Measurements from ENCODE around the gene ASPHD1. TPM values are rescaled to one million over a fixed set of nuclear protein-coding genes. Genes with fewer than 3 reads are reported as not detected.
A peak's percentile ranks its signal among the peaks of the same experiment; 100 is the strongest.

The ASPHD1 gene
- total RNA-seq, 4 donors from 2014 or later, result 0.90 to 5.7 (median 3.9) TPM

- 37 to 41% methylated on average over 21 to 24 of the region's 31 CpGs for whole genome bisulfite sequencing, 2 donors
- Histone ChIP-seq H3K9me3 (no peaks in the 10 kb centered on the region), H3K27me3 (peaks cover 0 to 32% of the 10 kb centered on the region in 2 donors)
These were observed 759 bp downstream of the ASPHD1 start for GRCh38 chr16:29900888-29901606.

GRCh38 chr16:29901607-29901945, 1.3 kb downstream of the ASPHD1 start:
- TF ChIP-seq CTCF (IDR thresholded peaks at IDR 0.05) (no peak), POLR2A (IDR thresholded peaks at IDR 0.05) (no peak), EP300 (IDR thresholded peaks at IDR 0.05) (no peak)
- peaks cover 0 to 28% of the 10 kb centered on the region in 2 donors for H3K27me3 ChIP-seq
- 83 to 86% methylated on average over 12 to 18 of the region's 19 CpGs for WGBS, 2 donors
- no peaks in the 10 kb centered on the region for H3K9me3 ChIP-seq
- DNase-seq (ENCODE audit: low spot score in 2 of 2), result no peak
- no peak overlapping the region for H3K4me3 ChIP-seq
- H3K36me3 ChIP-seq, result peaks cover 0 to 5% (median 0%) of the 10 kb centered on the region in 3 donors
- no peak overlapping the region for H3K27ac ChIP-seq
- peaks cover 0 to 26% (median 4%) of the 10 kb centered on the region in 4 donors for H3K4me1 ChIP-seq

More at GRCh38 chr16:29900888-29901606, 759 bp downstream of the ASPHD1 start:
- Histone ChIP-seq H3K27ac (peak overlapping the region in 3 of 4 donors; percentile 37 to 82 (median 49)), H3K36me3 (no peaks in the 10 kb centered on the region), H3K4me3 (peak overlapping the region; percentile 59 to 76 (median 64)), H3K4me1 (peaks cover 0 to 26% (median 4%) of the 10 kb centered on the region in 4 donors)
- no peak for TF ChIP-seq CTCF (IDR thresholded peaks at IDR 0.05)
- TF ChIP-seq POLR2A (IDR thresholded peaks at IDR 0.05), result no peak
- no peak for TF ChIP-seq EP300 (IDR thresholded peaks at IDR 0.05)
- DNase-seq (ENCODE audit: low spot score in 2 of 2), result no peak

- H3K4me3 ChIP-seq, result no peak overlapping the region
- DNase-seq (ENCODE audit: low spot score in 2 of 2), result no peak
- no peaks in the 10 kb centered on the region for H3K9me3 ChIP-seq
- peaks cover 0 to 26% (median 4%) of the 10 kb centered on the region in 4 donors for H3K4me1 ChIP-seq
- H3K27me3 ChIP-seq, result peaks cover 0 to 8% of the 10 kb centered on the region in 2 donors
- no peak overlapping the region for H3K27ac ChIP-seq
- no peak for TF ChIP-seq EP300 (IDR thresholded peaks at IDR 0.05)
- TF ChIP-seq CTCF (IDR thresholded peaks at IDR 0.05), result no peak
- TF ChIP-seq POLR2A (IDR thresholded peaks at IDR 0.05), result no peak
- peaks cover 0 to 19% (median 0%) of the 10 kb centered on the region in 3 donors for H3K36me3 ChIP-seq
- 73 to 75% methylated on average over 4 of the region's 4 CpGs for WGBS, 2 donors
These were observed 3.3 kb downstream of the ASPHD1 start for GRCh38 chr16:29903590-29903989.

- 93 to 95% methylated on average over 7 of the region's 7 CpGs for WGBS, 2 donors
These were observed 4.7 kb downstream of the ASPHD1 start for GRCh38 chr16:29904947-29905346.

More at GRCh38 chr16:29904947-29905346, 4.7 kb downstream of the ASPHD1 start:
- TF ChIP-seq EP300 (IDR thresholded peaks at IDR 0.05) (no peak), CTCF (IDR thresholded peaks at IDR 0.05) (no peak), POLR2A (IDR thresholded peaks at IDR 0.05) (no peak)
- DNase-seq (ENCODE audit: low spot score in 2 of 2), result no peak
- Histone ChIP-seq H3K36me3 (peaks cover 0 to 27% (median 0%) of the 10 kb centered on the region in 3 donors), H3K27ac (no peak overlapping the region), H3K9me3 (no peaks in the 10 kb centered on the region), H3K4me3 (no peak overlapping the region), H3K4me1 (peaks cover 0 to 13% (median 2%) of the 10 kb centered on the region in 4 donors), H3K27me3 (no peaks in the 10 kb centered on the region)
